HCT116 (cell line): ENCODE data around the gene RFXANK. TPM values are rescaled to one million over a fixed set of nuclear protein-coding genes. Genes with fewer than 3 reads are reported as not detected.

Experiments
- ATAC-seq: fragments of 200-7000 bp; cut with Tn5 transposase; 2 replicates; pipeline ENCODE4 v1.9.1; 2020; ENCODE audit warnings: mild to moderate bottlenecking, moderate library complexity
- BruUV-seq: library from RNA; stranded (reverse); fragments of 400-500 nt; replicated peaks from 2 replicates; lab custom pipeline; 2021; lab: Mats Ljungman, UMichigan
- CTCF ChIA-PET: fragments of 300-600 bp; sonication (Branson Sonifier 250); formaldehyde crosslinking; loops from one replicate; lab custom pipeline; 2021; ENCODE audit warnings: antibody characterized with exemption; lab: Charles Lee
- POLR2A ChIA-PET: fragments of 300-600, 350-600 bp; sonication (Branson Sonifier 250); formaldehyde crosslinking; loops from one replicate; lab custom pipeline; 2021; ENCODE audit warnings: antibody characterized with exemption; lab: Charles Lee
- RAD21 ChIA-PET, 2 experiments: fragments of 300-600 bp; sonication (Branson Sonifier 250); formaldehyde crosslinking; loops; one replicate each; lab custom pipeline; 2023; ENCODE audit warnings: low total read pairs in 2 of 2; ENCODE audit not compliant: uncharacterized antibody in 2 of 2, unreplicated experiment in 2 of 2, low non-redundant PET in 1 of 2; lab: Charles Lee
- DNase-seq: peaks from one replicate; pipeline ENCODE4 v3.0.0-alpha.2; 2010; ENCODE audit warnings: low read depth, low spot score
- H2AFZ ChIP-seq: fragments of 200-600 bp; shearing (Covaris generic), sonication (generic); 2 replicates; pipeline ENCODE4 v1.6.1; 2017; ENCODE audit warnings: low read depth, mixed run types, mixed read lengths, antibody characterized with exemption, low read length; ENCODE audit not compliant: poor library complexity, severe bottlenecking
- H3K27ac ChIP-seq: 2 replicates; pipeline ENCODE4 v1.5.1; 2012; ENCODE audit warnings: low read depth, low read length
- H3K27me3 ChIP-seq: fragments of 200-600 bp; sonication (generic); 2 replicates; pipeline ENCODE4 v1.6.1; 2016; ENCODE audit warnings: mixed run types, low read length, mixed read lengths; ENCODE audit not compliant: insufficient read depth
- H3K36me3 ChIP-seq, 2 experiments: fragments of 200-500 bp in 1 of 2; fragments of 200-600 bp in 1 of 2; sonication (Bioruptor generic) in 1 of 2; sonication (generic) in 1 of 2; 2 replicates each; pipeline versions ENCODE4 v1.5.1 to v1.6.1; 2014 to 2016; ENCODE audit warnings: low read length in 2 of 2, inconsistent platforms in 1 of 2, mixed read lengths in 1 of 2, mixed run types in 1 of 2; ENCODE audit not compliant: insufficient read depth in 2 of 2, control insufficient read depth in 1 of 2
- H3K4me1 ChIP-seq, 2 experiments: fragments of 200-600 bp in 1 of 2; sonication (generic) in 1 of 2; 2 replicates each; pipeline versions ENCODE4 v1.5.1 to v1.6.1; 2012 to 2017; ENCODE audit warnings: low read length in 2 of 2, inconsistent platforms in 1 of 2, mild to moderate bottlenecking in 1 of 2, mixed read lengths in 1 of 2, mixed run types in 1 of 2, moderate library complexity in 1 of 2; ENCODE audit not compliant: insufficient read depth in 2 of 2, control insufficient read depth in 1 of 2
- H3K4me2 ChIP-seq: fragments of 200-600 bp; sonication (generic); 2 replicates; pipeline ENCODE4 v1.6.1; 2017; ENCODE audit warnings: mixed run types, low read length, mixed read lengths
- H3K4me3 ChIP-seq, 2 experiments: fragments of 200-600 bp in 1 of 2; sonication (generic) in 1 of 2; replicated peaks in 1 of 2; 2 replicates each; pipeline ENCODE4 v1.5.1; 2011 to 2016; ENCODE audit warnings: low read length in 2 of 2, control low read depth in 1 of 2, low read depth in 1 of 2, mild to moderate bottlenecking in 1 of 2, mixed read lengths in 1 of 2, mixed run types in 1 of 2
- H3K79me2 ChIP-seq: fragments of 200-600 bp; sonication (generic); 2 replicates; pipeline ENCODE4 v1.6.1; 2017; ENCODE audit warnings: mild to moderate bottlenecking, mixed run types, low read length, moderate library complexity, mixed read lengths; ENCODE audit not compliant: insufficient read depth
- H3K9ac ChIP-seq: fragments of 200-600 bp; sonication (generic); 2 replicates; pipeline ENCODE4 v1.6.1; 2016; ENCODE audit warnings: low read length, mixed read lengths
- H3K9me2 ChIP-seq: fragments of 200-600 bp; sonication (generic), shearing (Covaris generic); 2 replicates; pipeline ENCODE4 v1.6.1; 2017; ENCODE audit warnings: mixed run types, mild to moderate bottlenecking, moderate library complexity; ENCODE audit not compliant: insufficient read depth
- H3K9me3 ChIP-seq, 2 experiments: fragments of 200-500 bp in 1 of 2; fragments of 200-600 bp in 1 of 2; sonication (Bioruptor generic) in 1 of 2; sonication (generic) in 1 of 2; 2 replicates each; pipeline ENCODE4 v1.6.1; 2014 to 2017; ENCODE audit warnings: low read length in 2 of 2, mixed read lengths in 2 of 2, inconsistent platforms in 1 of 2, low read depth in 1 of 2, mild to moderate bottlenecking in 1 of 2, mixed run types in 1 of 2, moderate library complexity in 1 of 2; ENCODE audit not compliant: control insufficient read depth in 1 of 2, insufficient read depth in 1 of 2
- H4K20me1 ChIP-seq: fragments of 200-600 bp; sonication (generic), shearing (Covaris generic); 2 replicates; pipeline ENCODE4 v1.6.1; 2017; ENCODE audit warnings: mixed run types, mild to moderate bottlenecking, moderate library complexity; ENCODE audit not compliant: insufficient read depth
- FOSL1 ChIP-seq: IDR thresholded peaks from 2 replicates; pipeline ENCODE4 v1.6.1; 2012; ENCODE audit warnings: low read depth
- JUND ChIP-seq: IDR thresholded peaks from 2 replicates; pipeline ENCODE4 v1.6.1; 2012
- SIN3A ChIP-seq: IDR thresholded peaks from 2 replicates; pipeline ENCODE4 v1.6.1; 2012; ENCODE audit warnings: low read depth
- SRF ChIP-seq: IDR thresholded peaks from 2 replicates; pipeline ENCODE4 v1.6.1; 2012; ENCODE audit warnings: low read depth
- intact Hi-C: fragments of 100-400 bp; cut with micrococcal nuclease; formaldehyde crosslinking; loops from 2 replicates; pipeline ENCODE4 v1.10.0; 2022
- total RNA-seq: library from RNA; stranded (reverse); gene quantifications from one replicate; pipeline ENCODE4 v1.2.1, GENCODE V29; 2021; ENCODE audit not compliant: unreplicated experiment

RFXANK gene
- total RNA-seq, 1 experiment from 2014 or later = 78.9 TPM

GRCh38 chr19:19176950-19177349, 15.1 kb upstream of the RFXANK start:
- ATAC-seq (peak; percentile 31; the same call in 1 of the 2 replicates), DNase-seq (no peak)
- Histone ChIP-seq H3K9me2 (no peaks in the 10 kb centered on the region), H4K20me1 (no peaks in the 10 kb centered on the region), H3K4me2 (no peak overlapping the region), H2AFZ (no peak overlapping the region), H3K36me3 (no peaks in the 10 kb centered on the region; a peak in 1 of 4 replicates), H3K27ac (no peak overlapping the region), H3K9me3 (no peaks in the 10 kb centered on the region), H3K27me3 (no peaks in the 10 kb centered on the region), H3K9ac (no peak overlapping the region), H3K4me1 (peaks cover 4 to 6% of the 10 kb centered on the region in 2 experiments; a peak in 3 of 4 replicates), H3K4me3 (no peak overlapping the region), H3K79me2 (no peaks in the 10 kb centered on the region)
- no peak for TF ChIP-seq JUND
- no peak for TF ChIP-seq SRF
- intact Hi-C loops = no loop called here
- ChIA-PET POLR2A (no interaction called here), RAD21 (no interaction called here), CTCF (no interaction called here)
- BruUV-seq = no TSS peak

GRCh38 chr19:19179548-19180441, 12.3 kb upstream of the RFXANK start:
- CTCF ChIA-PET = no interaction called here
- ATAC-seq (no peak), DNase-seq (no peak)
- TSS peak; percentile 35 for BruUV-seq
- H4K20me1 ChIP-seq = no peaks in the 10 kb centered on the region
- intact Hi-C loops = no loop called here
- H3K27ac ChIP-seq = no peak overlapping the region
- no peaks in the 10 kb centered on the region for H3K79me2 ChIP-seq
- no peak overlapping the region for H3K4me3 ChIP-seq
- POLR2A ChIA-PET = no interaction called here
- H3K9me2 ChIP-seq = no peaks in the 10 kb centered on the region
- H3K36me3 ChIP-seq = peaks cover 0 to 9% of the 10 kb centered on the region in 2 experiments; a peak in 1 of 4 replicates
- TF ChIP-seq SIN3A = no peak
- TF ChIP-seq FOSL1 = no peak
- TF ChIP-seq, all 23 proteins: peak for 0
- RAD21 ChIA-PET = no interaction called here
- Histone ChIP-seq H3K27me3 (no peaks in the 10 kb centered on the region), H3K4me1 (no peaks in the 10 kb centered on the region), H3K9me3 (no peaks in the 10 kb centered on the region), H2AFZ (no peak overlapping the region), H3K9ac (no peak overlapping the region), H3K4me2 (no peak overlapping the region)
